Amygdala (tissue), 56 donors: ENCODE measurements around the gene ENOSF1.

ENCODE experiments used
- DNase-seq, 56 donors: peaks; one replicate each; lab custom pipeline; 2025; lab: John Stamatoyannopoulos, UW

Gene ENOSF1

DNA sequence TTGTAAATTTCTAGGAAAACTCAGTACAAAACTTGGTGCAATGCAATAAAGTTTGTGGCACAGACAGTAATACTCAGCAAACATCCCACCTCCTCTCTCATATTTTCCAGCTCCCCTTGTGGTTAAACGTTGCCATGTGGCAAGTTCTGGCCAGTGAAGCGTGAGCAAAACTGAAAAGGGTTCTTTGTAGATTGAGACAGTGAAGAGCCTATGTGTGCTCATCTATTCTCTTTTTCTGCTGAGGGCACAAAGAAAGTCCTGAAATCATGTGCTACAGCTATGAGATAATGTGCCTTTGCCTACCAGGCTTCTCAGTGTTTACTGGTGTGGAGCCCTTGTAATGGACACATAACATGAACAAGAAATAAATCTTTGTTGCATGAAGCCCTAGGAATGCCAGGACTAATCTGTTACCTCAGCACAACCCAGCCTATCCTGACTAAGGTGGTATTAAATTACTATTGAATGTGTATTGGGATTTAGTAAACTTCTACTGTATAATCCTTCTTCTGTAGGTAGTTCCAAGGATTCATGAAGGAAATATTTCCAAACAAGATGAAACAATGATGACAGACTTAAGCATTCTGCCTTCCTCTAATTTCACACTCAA, 67.9 kb downstream of the ENOSF1 start:
- peak in 43 of 56 donors; percentile 4 to 91 (median 45) for DNase-seq

GRCh38 chr18:641224-641623, 71.2 kb downstream of the ENOSF1 start:
- no peak for DNase-seq

- DNase-seq: no peak
These were observed 77.3 kb downstream of the ENOSF1 start for GRCh38 chr18:635171-635570.

GRCh38 chr18:634551-635045, 77.8 kb downstream of the ENOSF1 start:
- no peak for DNase-seq

DNA sequence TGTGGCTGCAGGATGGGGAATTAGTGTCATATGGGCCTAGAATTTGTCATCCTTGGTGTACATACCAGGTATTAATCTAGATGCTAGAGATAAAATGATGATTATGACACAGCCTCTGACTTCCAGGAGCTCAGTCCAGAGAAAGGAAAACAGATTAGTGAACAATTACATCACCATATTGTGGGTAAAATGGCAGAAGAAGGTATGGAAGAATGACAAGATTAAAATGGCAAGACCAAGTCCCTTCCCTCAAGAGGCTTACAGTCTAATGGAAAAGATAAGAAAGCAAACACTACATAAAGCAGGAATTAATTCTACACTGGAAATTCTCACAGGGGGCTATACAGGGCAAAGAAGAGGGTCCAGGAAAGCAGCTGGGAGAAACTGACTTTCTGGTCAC, 80.9 kb downstream of the ENOSF1 start:
- DNase-seq: no peak

DNA sequence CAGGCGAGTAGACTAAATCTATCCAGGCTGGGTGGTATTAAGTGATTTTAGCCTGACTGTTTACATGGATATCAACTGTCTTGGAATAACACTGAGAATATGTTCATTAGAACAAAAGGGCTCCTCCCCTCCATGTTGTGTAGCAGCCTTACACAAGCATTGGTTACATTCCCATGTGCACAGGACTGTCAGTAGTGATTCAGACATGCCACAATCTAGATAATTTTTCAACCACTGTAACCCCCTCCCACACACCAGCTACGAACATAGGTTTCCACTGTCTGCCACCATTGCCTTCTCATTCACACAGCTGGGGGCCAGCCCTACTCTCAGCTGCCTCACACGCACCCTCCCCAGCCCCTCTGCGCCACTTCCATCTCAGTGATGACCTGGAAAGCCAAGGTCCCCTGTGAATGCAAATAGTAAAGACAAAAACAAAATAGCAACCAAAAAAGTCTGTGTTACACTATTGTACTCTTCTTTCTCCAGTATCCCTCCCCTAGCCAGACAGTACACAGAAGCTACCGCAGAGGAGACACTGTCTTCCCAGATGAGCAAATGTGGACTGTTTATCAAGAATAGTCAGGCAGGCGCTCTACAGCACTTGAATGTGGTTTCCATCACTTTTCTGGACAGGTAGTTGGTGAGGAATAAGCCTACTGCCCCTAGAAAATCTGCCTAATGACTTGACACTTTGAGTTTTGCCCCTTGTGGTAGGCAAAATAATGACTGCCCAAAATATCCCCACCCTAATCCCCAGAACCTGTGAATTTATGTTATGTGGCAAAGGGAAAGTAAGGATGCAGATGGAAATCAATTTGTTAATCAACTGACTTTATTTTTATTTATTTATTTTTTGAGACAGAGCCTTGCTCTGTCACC, 82.9 kb downstream of the ENOSF1 start:
- no peak for DNase-seq

DNA sequence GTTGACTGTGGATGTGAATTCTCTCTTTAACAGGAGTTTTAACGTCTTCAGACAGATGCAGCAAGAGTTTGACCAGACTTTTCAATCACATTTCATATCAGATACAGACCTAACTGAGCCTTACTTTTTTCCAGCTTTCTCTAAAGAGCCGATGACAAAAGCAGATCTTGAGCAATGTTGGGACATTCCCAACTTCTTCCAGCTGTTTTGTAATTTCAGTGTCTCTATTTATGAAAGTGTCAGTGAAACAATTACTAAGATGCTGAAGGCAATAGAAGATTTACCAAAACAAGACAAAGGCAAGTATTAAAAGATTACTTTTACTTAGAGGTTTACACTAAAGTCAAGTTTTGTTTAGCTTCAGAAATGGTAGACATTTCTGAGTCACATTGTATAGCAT, 85.2 kb downstream of the ENOSF1 start:
- no peak for DNase-seq

GRCh38 chr18:623761-624620, 88.4 kb downstream of the ENOSF1 start:
- peak in 51 of 56 donors; percentile 10 to 83 (median 37) for DNase-seq

DNA sequence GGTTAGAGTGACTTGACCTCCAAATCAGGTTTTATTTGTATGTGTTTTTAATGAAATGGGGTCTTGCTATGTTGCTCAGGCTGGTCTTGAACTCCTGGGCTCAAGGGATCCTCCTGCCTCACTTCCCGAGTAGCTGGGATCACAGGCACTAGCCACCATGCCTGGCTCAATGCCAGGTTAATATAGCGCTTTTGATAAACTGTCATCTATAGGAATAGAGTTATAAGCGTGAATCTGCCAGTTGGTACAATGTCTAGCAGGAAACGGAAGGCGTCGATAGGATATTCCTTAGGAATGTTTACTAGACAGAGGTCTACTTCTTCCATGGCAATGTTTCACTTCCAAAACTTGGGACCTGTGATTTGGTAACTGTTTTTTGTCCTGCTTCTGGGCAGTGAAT, 90.1 kb downstream of the ENOSF1 start:
- no peak for DNase-seq

DNA sequence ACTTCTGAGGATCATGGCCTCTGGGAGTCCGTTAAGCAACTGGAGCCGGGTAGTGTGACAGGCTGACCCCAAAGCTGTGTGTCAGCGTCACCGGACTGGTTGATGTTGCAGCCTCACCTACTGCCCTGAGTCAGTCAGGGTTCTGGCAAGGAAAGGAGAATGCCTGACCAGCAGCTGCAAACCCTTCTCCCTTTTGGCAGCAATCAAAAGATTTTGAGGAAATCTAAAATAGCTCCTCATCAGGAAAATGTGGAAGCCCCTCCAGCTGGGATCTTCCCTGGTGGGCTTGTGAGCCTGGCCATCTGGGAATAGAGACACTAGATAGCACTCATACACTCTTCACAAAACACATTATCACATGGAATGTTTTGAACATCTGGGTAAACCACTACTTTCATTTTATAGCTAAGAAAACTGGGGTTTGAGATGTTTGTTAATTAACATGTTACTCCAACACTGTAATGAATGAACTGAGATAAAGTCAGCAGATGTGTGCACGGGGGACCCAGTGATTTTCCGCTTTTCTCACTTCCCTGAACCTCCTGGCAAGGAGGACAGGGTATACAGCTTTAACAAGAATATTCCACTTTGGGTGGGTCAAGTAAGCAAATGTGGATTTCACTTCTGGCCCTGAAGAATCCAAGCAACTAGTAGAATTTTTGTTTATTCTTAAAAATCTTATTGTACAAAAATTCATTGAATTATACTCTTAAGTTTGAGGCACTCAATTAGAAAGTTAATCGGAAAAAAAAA, 91.0 kb downstream of the ENOSF1 start:
- no peak for DNase-seq
